ENCODE data around the gene PPP2R5C. TPM values are rescaled to one million over a fixed set of nuclear protein-coding genes. Genes with fewer than 3 reads are reported as not detected.

Gene PPP2R5C
- total RNA-seq, 1 experiment from 2014 or later, result 89.9 TPM

- TF ChIP-seq CTCF (IDR thresholded peaks at IDR 0.05), result no peak
These were observed 148.0 kb downstream of the PPP2R5C start (continued) for GRCh38 chr14:101909371-101910096.

- Mint-ChIP-seq H3K4me1 (peaks cover 24% of the 10 kb centered on the region), H3K36me3 (peaks cover 20% of the 10 kb centered on the region; the same call in 1 of the 2 replicates), H3K4me3 (no peak overlapping the region)
These were observed 151.3 kb downstream of the PPP2R5C start for GRCh38 chr14:101912841-101913240.

GRCh38 chr14:101914083-101914482 lies 152.6 kb downstream of the PPP2R5C start:
- no peak overlapping the region for H3K27ac Mint-ChIP-seq
- no peaks in the 10 kb centered on the region for H3K27me3 Mint-ChIP-seq (ENCODE audit: low read depth)
- H3K36me3 Mint-ChIP-seq, result peaks cover 20% of the 10 kb centered on the region; the same call in 1 of the 2 replicates
- TF ChIP-seq ZNF532 (CRISPR knock-in tag; IDR thresholded peaks at IDR 0.05; ENCODE audit: borderline replicate concordance) (no peak), FOXP4 (CRISPR knock-in tag; IDR thresholded peaks at IDR 0.05) (no peak), AR (CRISPR knock-in tag; IDR thresholded peaks at IDR 0.05) (no peak), GTF2I (CRISPR knock-in tag; conservative IDR thresholded peaks at IDR 0.05) (no peak), E2F5 (CRISPR knock-in tag; IDR thresholded peaks at IDR 0.05) (no peak)
- ChIA-PET CTCF (interaction anchor here (1.7 kb wide), 1 partner anchor 143 kb away, joined by 4 read pairs; no protein-coding TSS in a partner anchor), POLR2A (no interaction called here)
- H3K4me1 Mint-ChIP-seq, result peaks cover 33% of the 10 kb centered on the region
- H3K4me3 Mint-ChIP-seq, result no peak overlapping the region
- DNase-seq (ENCODE audit: low spot score) (no peak), ATAC-seq (no peak)
- no peaks in the 10 kb centered on the region for H3K9me3 Mint-ChIP-seq

More at GRCh38 chr14:101912841-101913240, 151.3 kb downstream of the PPP2R5C start:
- no peak for ATAC-seq
- ChIA-PET CTCF (no interaction called here), POLR2A (no interaction called here)
- Mint-ChIP-seq H3K27me3 (ENCODE audit: low read depth) (no peaks in the 10 kb centered on the region), H3K27ac (no peak overlapping the region), H3K9me3 (no peaks in the 10 kb centered on the region)
- DNase-seq (ENCODE audit: low spot score), result no peak
- TF ChIP-seq GRHL2 (CRISPR knock-in tag; IDR thresholded peaks at IDR 0.05; ENCODE audit: insufficient replicate concordance, severe bottlenecking) (no peak), ZNF138 (CRISPR knock-in tag; conservative IDR thresholded peaks at IDR 0.05) (no peak), MYBL2 (CRISPR knock-in tag; IDR thresholded peaks at IDR 0.05) (no peak), HMGA2 (CRISPR knock-in tag; IDR thresholded peaks at IDR 0.05) (no peak), ATF1 (CRISPR knock-in tag; IDR thresholded peaks at IDR 0.05) (no peak), AFF4 (CRISPR knock-in tag; IDR thresholded peaks at IDR 0.05; ENCODE audit: borderline replicate concordance) (no peak), ZNF317 (CRISPR knock-in tag; IDR thresholded peaks at IDR 0.05; ENCODE audit: borderline replicate concordance, low read depth) (no peak), ZNF416 (CRISPR knock-in tag; IDR thresholded peaks at IDR 0.05) (no peak), TEAD4 (CRISPR knock-in tag; IDR thresholded peaks at IDR 0.05) (no peak), ZNF671 (CRISPR knock-in tag; IDR thresholded peaks at IDR 0.05) (no peak), ZNF219 (CRISPR knock-in tag; IDR thresholded peaks at IDR 0.05; ENCODE audit: borderline replicate concordance) (no peak)

Measured in WTC11 (cell line).